ENCODE results near the gene LHFPL3.

LHFPL3 gene

GRCh38 chr7:104371216-104371979 lies 43.0 kb downstream of the LHFPL3 start:
- DNase-seq (ENCODE audit: low read depth in 2 of 2): no peak

GRCh38 chr7:104371980-104372357 lies 43.6 kb downstream of the LHFPL3 start:
- no peak for DNase-seq (ENCODE audit: low read depth in 2 of 2)

GRCh38 chr7:104382616-104383015 lies 54.2 kb downstream of the LHFPL3 start:
- no peak for DNase-seq (ENCODE audit: low read depth in 2 of 2)

GRCh38 chr7:104386943-104387342 lies 58.5 kb downstream of the LHFPL3 start:
- no peak for DNase-seq (ENCODE audit: low read depth in 2 of 2)

GRCh38 chr7:104388222-104388621 lies 59.8 kb downstream of the LHFPL3 start:
- DNase-seq (ENCODE audit: low read depth in 2 of 2): no peak

GRCh38 chr7:104395162-104395561 lies 66.8 kb downstream of the LHFPL3 start:
- DNase-seq (ENCODE audit: low read depth in 2 of 2): no peak

- DNase-seq (ENCODE audit: low read depth in 2 of 2): no peak
These were observed 69.0 kb downstream of the LHFPL3 start for GRCh38 chr7:104397442-104397841.

- no peak for DNase-seq (ENCODE audit: low read depth in 2 of 2)
These were observed 80.0 kb downstream of the LHFPL3 start for GRCh38 chr7:104408371-104408770.

- no peak for DNase-seq (ENCODE audit: low read depth in 2 of 2)
These were observed 82.3 kb downstream of the LHFPL3 start for GRCh38 chr7:104410742-104411141.

- no peak for DNase-seq (ENCODE audit: low read depth in 2 of 2)
These were observed 84.5 kb downstream of the LHFPL3 start for GRCh38 chr7:104412911-104413310.

GRCh38 chr7:104414216-104414615 lies 85.8 kb downstream of the LHFPL3 start:
- DNase-seq (ENCODE audit: low read depth in 2 of 2): no peak

GRCh38 chr7:104415700-104416099 lies 87.3 kb downstream of the LHFPL3 start:
- DNase-seq (ENCODE audit: low read depth in 2 of 2): no peak

- no peak for DNase-seq (ENCODE audit: low read depth in 2 of 2)
These were observed 88.5 kb downstream of the LHFPL3 start for GRCh38 chr7:104416866-104417393.

- no peak for DNase-seq (ENCODE audit: low read depth in 2 of 2)
These were observed 103.5 kb downstream of the LHFPL3 start for GRCh38 chr7:104431930-104432329.

GRCh38 chr7:104434129-104434528 lies 105.7 kb downstream of the LHFPL3 start:
- DNase-seq (ENCODE audit: low read depth in 2 of 2): no peak

- DNase-seq (ENCODE audit: low read depth in 2 of 2): no peak
These were observed 114.1 kb downstream of the LHFPL3 start for GRCh38 chr7:104442481-104442880.

GRCh38 chr7:104444017-104444416 lies 115.6 kb downstream of the LHFPL3 start:
- no peak for DNase-seq (ENCODE audit: low read depth in 2 of 2)

GRCh38 chr7:104445393-104445792 lies 117.0 kb downstream of the LHFPL3 start:
- DNase-seq (ENCODE audit: low read depth in 2 of 2): no peak

GRCh38 chr7:104450861-104451260 lies 122.5 kb downstream of the LHFPL3 start:
- no peak for DNase-seq (ENCODE audit: low read depth in 2 of 2)

GRCh38 chr7:104453190-104453589 lies 124.8 kb downstream of the LHFPL3 start:
- no peak for DNase-seq (ENCODE audit: low read depth in 2 of 2)

- DNase-seq (ENCODE audit: low read depth in 2 of 2): no peak
These were observed 130.5 kb downstream of the LHFPL3 start for GRCh38 chr7:104458875-104459274.

GRCh38 chr7:104469166-104469820 lies 140.9 kb downstream of the LHFPL3 start:
- no peak for DNase-seq (ENCODE audit: low read depth in 2 of 2)

- DNase-seq (ENCODE audit: low read depth in 2 of 2): no peak
These were observed 152.1 kb downstream of the LHFPL3 start for GRCh38 chr7:104480529-104480928.

Measured in stimulated activated CD8-positive, alpha-beta memory T cell treated with anti-CD3 and anti-CD28 coated beads, Interleukin-15, amount 100 ng/mL, for 4 hours (primary cell).